ENCODE data around the gene DGCR6L. TPM values are rescaled to one million over a fixed set of nuclear protein-coding genes. Genes with fewer than 3 reads are reported as not detected.
"Not testable (repeated sequence)": the region's sequence is repeated elsewhere in the genome, so short reads cannot be mapped to it uniquely, and the experiment has no call there.

The DGCR6L gene
- total RNA-seq, 1 experiment from 2014 or later = 32.7 TPM

DNA sequence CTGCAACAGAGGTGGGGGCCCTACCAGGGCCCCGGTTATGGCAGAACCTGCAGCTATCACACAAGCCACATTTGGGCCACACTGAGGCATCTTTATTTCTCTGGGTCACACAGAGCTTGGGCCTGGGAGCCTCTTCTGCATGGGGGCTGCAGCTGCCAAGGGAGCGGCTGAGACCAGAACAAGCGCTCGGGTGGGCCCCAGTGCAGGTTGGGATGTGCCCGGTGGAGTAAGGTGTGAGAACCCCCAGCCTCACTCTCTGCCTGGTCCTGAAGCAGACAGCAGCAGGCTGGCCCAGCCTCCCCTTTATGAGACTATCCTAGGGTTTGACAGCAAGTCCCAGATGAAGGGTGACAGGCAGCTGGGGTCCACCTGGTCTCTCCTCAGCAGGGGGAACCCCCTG is 5.7 kb downstream of the DGCR6L start:
- H2AFZ ChIP-seq (ENCODE audit: low read length); H3K36me3 ChIP-seq (ENCODE audit: insufficient read depth, low read length); H3K79me2 ChIP-seq (ENCODE audit: low read length); H3K27me3 ChIP-seq (ENCODE audit: low read length); H4K20me1 ChIP-seq (ENCODE audit: insufficient read depth, low read depth, low read length); H3K9me3 ChIP-seq (ENCODE audit: low read length); H3K9me2 ChIP-seq (replicated peaks; ENCODE audit: insufficient read depth, low read length); H3K27ac ChIP-seq (ENCODE audit: low read length); H3K4me3 ChIP-seq (ENCODE audit: low read length); H3K9ac ChIP-seq (ENCODE audit: low read length); H3K4me2 ChIP-seq (ENCODE audit: low read depth, low read length, poor library complexity, severe bottlenecking); DNase-seq: not testable (repeated sequence)
- H3K4me1 ChIP-seq (ENCODE audit: low read length) = peaks cover 17% of the 10 kb centered on the region

DNA sequence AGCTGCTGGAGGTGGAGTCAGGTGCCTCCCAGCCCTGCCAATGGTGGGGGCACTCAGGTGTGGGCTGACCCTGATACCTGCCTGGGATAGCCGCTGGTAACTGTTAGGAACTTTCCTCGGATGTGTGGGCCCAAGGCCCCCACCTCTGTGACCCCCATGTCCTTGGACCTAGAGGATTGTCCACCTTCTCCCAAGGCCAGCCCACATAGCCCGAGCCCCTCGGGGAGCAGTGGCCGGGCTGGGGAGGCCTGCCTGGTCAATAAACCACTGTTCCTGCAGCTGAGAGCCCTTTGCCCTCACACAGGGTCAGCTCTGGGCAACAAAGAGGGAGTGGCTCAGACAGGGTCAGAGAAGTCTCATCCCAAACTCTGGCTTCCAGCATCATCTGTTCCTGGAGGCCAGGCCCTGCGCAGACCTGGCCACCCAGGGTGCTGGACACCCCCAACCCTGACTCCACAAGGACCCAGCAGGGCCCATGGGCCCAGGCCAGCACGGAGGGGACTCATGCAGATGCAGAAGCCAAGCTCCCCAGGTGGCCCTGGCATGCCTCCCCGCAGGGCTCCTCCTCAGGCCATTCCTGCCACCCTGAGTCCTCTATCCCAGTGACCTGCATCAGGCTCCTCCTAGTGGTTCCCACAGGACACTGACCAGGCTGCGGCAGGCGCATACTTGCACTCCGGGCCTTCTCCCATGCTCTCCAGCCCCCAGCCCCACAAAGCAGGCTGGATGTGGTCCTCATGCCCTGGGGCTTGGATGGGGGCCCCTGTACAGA is 6.4 kb downstream of the DGCR6L start:
- not testable (repeated sequence) for H3K4me2 ChIP-seq (ENCODE audit: low read depth, low read length, poor library complexity, severe bottlenecking); H3K9me2 ChIP-seq (replicated peaks; ENCODE audit: insufficient read depth, low read length)

DNA sequence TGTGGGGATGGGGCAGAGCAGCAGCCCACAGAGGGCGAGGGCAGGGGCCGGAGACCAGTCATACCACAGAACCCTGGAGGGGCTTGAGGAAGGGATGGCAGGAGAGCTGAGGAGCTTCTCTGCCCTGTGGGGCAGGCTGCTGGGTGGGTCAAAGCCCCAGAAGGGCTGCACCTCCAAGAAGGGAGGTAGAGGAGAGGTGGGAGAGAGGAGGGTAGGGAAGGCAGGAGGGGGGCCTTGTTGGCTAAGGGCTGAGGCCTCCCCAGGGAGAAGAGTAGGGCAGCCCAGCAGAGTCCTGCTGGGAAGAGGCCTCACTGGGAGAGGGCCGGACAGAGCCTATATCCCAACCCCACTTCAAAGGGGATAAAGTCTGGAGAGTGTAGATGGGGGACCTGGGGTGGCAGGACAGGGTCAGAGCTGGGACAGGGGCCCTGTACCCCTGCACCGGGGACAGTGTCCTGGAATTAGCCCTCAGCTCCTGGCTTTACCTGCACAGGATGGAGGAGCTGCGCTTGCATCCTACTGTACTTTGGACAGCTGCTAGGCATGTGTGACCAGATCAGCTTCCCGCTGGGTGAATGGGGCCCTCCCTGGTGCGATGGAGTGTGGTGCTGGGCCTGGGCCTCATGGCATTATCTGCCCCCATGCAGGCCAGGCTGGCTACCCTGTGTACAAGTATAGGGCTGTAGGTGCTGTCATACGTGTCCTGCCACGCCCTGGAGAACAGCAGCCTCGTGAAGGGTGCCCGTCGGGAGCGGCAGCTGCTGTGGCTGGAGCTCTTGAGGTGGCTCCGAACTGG is 7.3 kb downstream of the DGCR6L start:
- H3K4me2 ChIP-seq (ENCODE audit: low read depth, low read length, poor library complexity, severe bottlenecking) = no peak overlapping the region
- H3K27me3 ChIP-seq (ENCODE audit: low read length) = no peaks in the 10 kb centered on the region
- no peaks in the 10 kb centered on the region for H3K9me3 ChIP-seq (ENCODE audit: low read length)
- H3K4me3 ChIP-seq (ENCODE audit: low read length) = no peak overlapping the region
- no peaks in the 10 kb centered on the region for H4K20me1 ChIP-seq (ENCODE audit: insufficient read depth, low read depth, low read length)
- DNase-seq = no peak
- no peak overlapping the region for H3K9ac ChIP-seq (ENCODE audit: low read length)
- 0 out of 2 replicates have a peak, but pooled peaks cover 3% of the 10 kb centered on the region for H3K4me1 ChIP-seq (ENCODE audit: low read length)
- H3K79me2 ChIP-seq (ENCODE audit: low read length) = no peaks in the 10 kb centered on the region; the same call in 1 of the 2 replicates
- H3K36me3 ChIP-seq (ENCODE audit: insufficient read depth, low read length) = no peaks in the 10 kb centered on the region
- H2AFZ ChIP-seq (ENCODE audit: low read length) = no peak overlapping the region
- no peak overlapping the region for H3K27ac ChIP-seq (ENCODE audit: low read length)
- H3K9me2 ChIP-seq (replicated peaks; ENCODE audit: insufficient read depth, low read length) = no peaks in the 10 kb centered on the region

More for the DNA sequence above, 6.4 kb downstream of the DGCR6L start:
- DNase-seq; H3K9ac ChIP-seq (ENCODE audit: low read length); H3K36me3 ChIP-seq (ENCODE audit: insufficient read depth, low read length); H3K9me3 ChIP-seq (ENCODE audit: low read length); H3K79me2 ChIP-seq (ENCODE audit: low read length); H2AFZ ChIP-seq (ENCODE audit: low read length); H4K20me1 ChIP-seq (ENCODE audit: insufficient read depth, low read depth, low read length); H3K27me3 ChIP-seq (ENCODE audit: low read length); H3K27ac ChIP-seq (ENCODE audit: low read length); H3K4me3 ChIP-seq (ENCODE audit: low read length): not testable (repeated sequence)
- H3K4me1 ChIP-seq (ENCODE audit: low read length) = peaks cover 10% of the 10 kb centered on the region

GRCh38 chr22:20311249-20312062 is 8.4 kb downstream of the DGCR6L start:
- not testable (repeated sequence) for H4K20me1 ChIP-seq (ENCODE audit: insufficient read depth, low read depth, low read length); H3K9me3 ChIP-seq (ENCODE audit: low read length); H2AFZ ChIP-seq (ENCODE audit: low read length); H3K36me3 ChIP-seq (ENCODE audit: insufficient read depth, low read length); H3K9ac ChIP-seq (ENCODE audit: low read length); H3K9me2 ChIP-seq (replicated peaks; ENCODE audit: insufficient read depth, low read length); H3K4me3 ChIP-seq (ENCODE audit: low read length); H3K27ac ChIP-seq (ENCODE audit: low read length); H3K4me1 ChIP-seq (ENCODE audit: low read length); H3K79me2 ChIP-seq (ENCODE audit: low read length); H3K27me3 ChIP-seq (ENCODE audit: low read length); H3K4me2 ChIP-seq (ENCODE audit: low read depth, low read length, poor library complexity, severe bottlenecking)
- DNase-seq = peak; percentile 22

- H3K9me3 ChIP-seq (ENCODE audit: low read length); H4K20me1 ChIP-seq (ENCODE audit: insufficient read depth, low read depth, low read length); H3K4me2 ChIP-seq (ENCODE audit: low read depth, low read length, poor library complexity, severe bottlenecking); H3K27ac ChIP-seq (ENCODE audit: low read length); H3K4me3 ChIP-seq (ENCODE audit: low read length); H3K36me3 ChIP-seq (ENCODE audit: insufficient read depth, low read length); H3K4me1 ChIP-seq (ENCODE audit: low read length); H3K79me2 ChIP-seq (ENCODE audit: low read length); H3K9ac ChIP-seq (ENCODE audit: low read length); H3K27me3 ChIP-seq (ENCODE audit: low read length); H2AFZ ChIP-seq (ENCODE audit: low read length); H3K9me2 ChIP-seq (replicated peaks; ENCODE audit: insufficient read depth, low read length): not testable (repeated sequence)
- DNase-seq = peak; percentile 31
Observed at GRCh38 chr22:20310773-20311172, 9.1 kb downstream of the DGCR6L start.

DNA sequence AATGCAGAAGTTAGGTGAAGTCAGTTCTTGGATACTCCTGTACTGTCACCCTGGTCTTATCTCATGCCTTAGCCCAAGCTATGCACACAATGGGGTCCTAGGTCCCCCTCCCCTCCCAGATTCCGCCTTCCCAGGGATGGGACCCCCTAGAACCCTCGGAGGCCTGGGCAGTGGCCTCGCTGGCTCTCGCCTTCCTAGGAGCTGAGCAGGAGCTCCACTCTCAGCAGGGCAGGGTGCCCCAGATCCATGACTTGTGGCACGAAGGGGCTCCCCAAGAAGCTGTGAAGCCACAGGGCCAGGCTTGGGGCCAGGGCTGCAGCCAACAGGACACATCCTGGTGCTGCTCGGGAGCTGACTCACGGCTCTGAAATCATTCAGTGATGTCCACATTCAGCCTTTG is 9.7 kb downstream of the DGCR6L start:
- H3K4me2 ChIP-seq (ENCODE audit: low read depth, low read length, poor library complexity, severe bottlenecking); H3K9me3 ChIP-seq (ENCODE audit: low read length); H3K9ac ChIP-seq (ENCODE audit: low read length); H3K36me3 ChIP-seq (ENCODE audit: insufficient read depth, low read length); DNase-seq; H3K4me3 ChIP-seq (ENCODE audit: low read length); H3K27ac ChIP-seq (ENCODE audit: low read length); H3K4me1 ChIP-seq (ENCODE audit: low read length); H3K27me3 ChIP-seq (ENCODE audit: low read length); H4K20me1 ChIP-seq (ENCODE audit: insufficient read depth, low read depth, low read length); H2AFZ ChIP-seq (ENCODE audit: low read length); H3K9me2 ChIP-seq (replicated peaks; ENCODE audit: insufficient read depth, low read length); H3K79me2 ChIP-seq (ENCODE audit: low read length): not testable (repeated sequence)

DNA sequence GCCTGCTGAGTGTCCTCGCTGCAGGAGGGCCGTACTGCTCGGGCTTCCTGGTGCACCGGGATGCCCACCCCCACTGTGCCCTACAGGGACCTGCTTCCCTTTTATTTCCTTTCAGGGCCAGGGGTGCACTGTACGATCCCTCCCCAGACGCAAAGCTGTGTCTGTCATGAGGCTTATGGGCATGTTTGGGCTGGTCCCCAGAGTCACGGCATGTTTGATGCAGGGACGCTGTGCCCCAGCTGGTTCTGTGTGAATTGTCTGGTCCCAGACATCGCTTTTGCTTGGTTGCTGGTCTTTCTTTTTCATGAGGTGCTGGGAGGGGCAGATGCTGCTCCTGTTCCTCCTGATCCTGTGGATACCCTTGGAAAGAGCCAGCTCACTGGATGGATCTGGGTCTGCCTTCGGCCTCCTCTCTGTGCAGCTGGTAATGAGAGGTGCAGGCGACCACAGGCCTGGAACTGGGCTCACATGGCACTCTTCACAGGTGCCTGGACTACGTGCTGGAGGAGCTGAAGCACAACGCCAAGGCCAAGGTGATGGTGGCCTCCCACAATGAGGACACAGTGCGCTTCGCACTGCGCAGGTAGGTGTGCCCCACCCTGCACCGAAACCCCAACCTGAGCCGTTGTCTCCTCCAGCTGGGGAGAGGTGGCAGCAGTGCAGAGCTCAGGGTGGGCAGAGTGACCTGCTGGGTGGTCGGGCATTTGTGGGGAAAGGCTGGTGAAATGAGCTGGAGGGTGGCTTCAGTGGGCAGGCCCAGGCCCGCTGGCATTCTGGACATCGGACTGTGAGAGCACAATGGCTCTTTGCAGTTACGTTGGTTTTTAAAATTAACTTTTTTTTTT is 10.8 kb downstream of the DGCR6L start:
- H3K4me3 ChIP-seq (ENCODE audit: low read length); H3K9ac ChIP-seq (ENCODE audit: low read length); H4K20me1 ChIP-seq (ENCODE audit: insufficient read depth, low read depth, low read length); H3K79me2 ChIP-seq (ENCODE audit: low read length); H3K4me2 ChIP-seq (ENCODE audit: low read depth, low read length, poor library complexity, severe bottlenecking); H3K27me3 ChIP-seq (ENCODE audit: low read length); H3K36me3 ChIP-seq (ENCODE audit: insufficient read depth, low read length); H3K9me3 ChIP-seq (ENCODE audit: low read length); H3K4me1 ChIP-seq (ENCODE audit: low read length); H3K9me2 ChIP-seq (replicated peaks; ENCODE audit: insufficient read depth, low read length); H2AFZ ChIP-seq (ENCODE audit: low read length); H3K27ac ChIP-seq (ENCODE audit: low read length): not testable (repeated sequence)
- DNase-seq = peak; percentile 6
